Measurements from ENCODE around the gene OSBPL6.

The OSBPL6 gene

DNA sequence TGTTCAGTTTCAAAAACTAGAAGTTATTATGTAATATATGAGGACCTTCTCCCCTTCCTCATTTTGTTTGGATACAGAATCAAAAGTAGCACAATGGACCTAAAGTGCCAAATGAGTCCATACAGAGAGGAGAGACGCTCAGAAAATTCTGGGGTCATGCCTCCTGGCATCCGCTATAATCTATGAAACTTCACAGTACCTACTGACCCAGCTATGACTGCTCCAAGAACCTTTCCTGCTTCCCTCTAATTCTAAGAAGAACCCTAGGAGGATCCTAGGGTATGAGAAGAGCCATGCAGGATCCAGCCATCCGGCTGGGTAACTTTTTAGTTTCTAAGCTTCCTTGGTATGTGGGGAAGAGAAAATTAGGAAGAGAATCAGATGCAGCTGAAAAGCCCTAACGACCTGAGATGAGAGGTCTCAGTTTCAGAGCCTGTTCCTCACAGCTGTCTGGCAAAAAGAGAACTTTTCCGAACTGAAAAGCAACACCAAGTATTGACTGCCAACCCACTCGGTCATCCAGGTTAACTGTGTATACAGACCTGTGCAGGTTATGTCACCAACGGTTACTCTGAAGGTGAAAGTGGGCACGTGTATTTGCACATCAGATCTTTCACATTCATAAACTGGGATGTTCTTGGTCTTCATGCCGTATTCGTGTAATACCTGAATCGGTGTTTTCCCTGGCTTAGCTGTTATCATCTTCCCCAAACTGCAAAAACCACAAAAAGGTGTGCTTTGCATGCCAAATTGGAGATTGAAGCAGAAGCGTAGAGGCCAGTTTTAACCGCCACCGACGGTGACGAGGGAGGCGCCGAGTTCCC, 255.6 kb downstream of the OSBPL6 start:
- ATAC-seq (ENCODE audit: insufficient read depth, low read depth) (no peak), DNase-seq (no peak)
- H3K36me3 ChIP-seq (ENCODE audit: insufficient read depth, low read length), result peaks cover 44% of the 10 kb centered on the region

DNA sequence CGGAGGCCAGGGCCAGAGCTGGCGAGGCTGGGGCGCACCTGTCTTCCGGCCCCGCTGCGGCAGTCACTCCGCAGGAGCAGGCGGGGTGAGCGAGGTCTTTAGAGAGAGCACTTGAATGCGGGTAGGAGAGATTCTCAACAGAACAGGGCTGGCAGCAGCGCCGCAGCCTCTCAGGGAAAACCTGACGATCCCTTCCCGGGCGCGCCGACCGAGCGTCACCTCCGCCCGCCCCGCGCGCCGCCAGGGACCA, 256.1 kb downstream of the OSBPL6 start:
- Histone ChIP-seq H3K27ac (ENCODE audit: low read length) (peak overlapping the region; percentile 95), H3K36me3 (ENCODE audit: insufficient read depth, low read length) (peaks cover 39% of the 10 kb centered on the region), H4K20me1 (ENCODE audit: insufficient read depth, low read length) (peaks cover 19% of the 10 kb centered on the region), H2AFZ (ENCODE audit: low read depth, low read length) (peak overlapping the region; percentile 93), H3K9me3 (ENCODE audit: insufficient read depth, low read length, severe bottlenecking) (no peaks in the 10 kb centered on the region), H3K4me1 (ENCODE audit: insufficient read depth, low read length) (peaks cover 36% of the 10 kb centered on the region), H3K79me2 (ENCODE audit: insufficient read depth, low read length) (peaks cover 38% of the 10 kb centered on the region), H3K4me3 (ENCODE audit: low read depth in 1 of 2, low read length in 2 of 2) (peak overlapping the region; percentile 69 to 71), H3K27me3 (ENCODE audit: insufficient read depth, low read length, poor library complexity) (no peaks in the 10 kb centered on the region), H3K9ac (ENCODE audit: low read depth, low read length) (peak overlapping the region; percentile 89), H3K4me2 (ENCODE audit: insufficient read depth, low read length) (peak overlapping the region; percentile 87)
- TF ChIP-seq EZH2 (IDR thresholded peaks at IDR 0.05; ENCODE audit: borderline replicate concordance, low read depth, low read length, severe bottlenecking), result no peak
- TF ChIP-seq, protein P1, sequence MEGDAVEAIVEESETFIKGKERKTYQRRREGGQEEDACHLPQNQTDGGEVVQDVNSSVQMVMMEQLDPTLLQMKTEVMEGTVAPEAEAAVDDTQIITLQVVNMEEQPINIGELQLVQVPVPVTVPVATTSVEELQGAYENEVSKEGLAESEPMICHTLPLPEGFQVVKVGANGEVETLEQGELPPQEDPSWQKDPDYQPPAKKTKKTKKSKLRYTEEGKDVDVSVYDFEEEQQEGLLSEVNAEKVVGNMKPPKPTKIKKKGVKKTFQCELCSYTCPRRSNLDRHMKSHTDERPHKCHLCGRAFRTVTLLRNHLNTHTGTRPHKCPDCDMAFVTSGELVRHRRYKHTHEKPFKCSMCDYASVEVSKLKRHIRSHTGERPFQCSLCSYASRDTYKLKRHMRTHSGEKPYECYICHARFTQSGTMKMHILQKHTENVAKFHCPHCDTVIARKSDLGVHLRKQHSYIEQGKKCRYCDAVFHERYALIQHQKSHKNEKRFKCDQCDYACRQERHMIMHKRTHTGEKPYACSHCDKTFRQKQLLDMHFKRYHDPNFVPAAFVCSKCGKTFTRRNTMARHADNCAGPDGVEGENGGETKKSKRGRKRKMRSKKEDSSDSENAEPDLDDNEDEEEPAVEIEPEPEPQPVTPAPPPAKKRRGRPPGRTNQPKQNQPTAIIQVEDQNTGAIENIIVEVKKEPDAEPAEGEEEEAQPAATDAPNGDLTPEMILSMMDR (IDR thresholded peaks at IDR 0.05; ENCODE audit: borderline replicate concordance, extremely low read depth, low read length, poor library complexity, severe bottlenecking), result no peak
- ATAC-seq (ENCODE audit: insufficient read depth, low read depth) (no peak), DNase-seq (no peak)

More for the DNA sequence above, 255.6 kb downstream of the OSBPL6 start:
- peaks cover 43% of the 10 kb centered on the region for H3K79me2 ChIP-seq (ENCODE audit: insufficient read depth, low read length)
- H3K4me1 ChIP-seq (ENCODE audit: insufficient read depth, low read length), result peaks cover 36% of the 10 kb centered on the region
- peak overlapping the region; percentile 95 for H3K27ac ChIP-seq (ENCODE audit: low read length)
- H3K27me3 ChIP-seq (ENCODE audit: insufficient read depth, low read length, poor library complexity), result no peaks in the 10 kb centered on the region
- H3K9me3 ChIP-seq (ENCODE audit: insufficient read depth, low read length, severe bottlenecking), result no peaks in the 10 kb centered on the region
- peaks cover 19% of the 10 kb centered on the region for H4K20me1 ChIP-seq (ENCODE audit: insufficient read depth, low read length)
- peak overlapping the region; percentile 69 to 71 for H3K4me3 ChIP-seq (ENCODE audit: low read depth in 1 of 2, low read length in 2 of 2)
- H3K9ac ChIP-seq (ENCODE audit: low read depth, low read length), result peak overlapping the region; percentile 89
- peak overlapping the region; percentile 87 for H3K4me2 ChIP-seq (ENCODE audit: insufficient read depth, low read length)
- peak overlapping the region; percentile 93 for H2AFZ ChIP-seq (ENCODE audit: low read depth, low read length)
- TF ChIP-seq, protein P1 (IDR thresholded peaks at IDR 0.05; ENCODE audit: borderline replicate concordance, extremely low read depth, low read length, poor library complexity, severe bottlenecking), result no peak
- TF ChIP-seq EZH2 (IDR thresholded peaks at IDR 0.05; ENCODE audit: borderline replicate concordance, low read depth, low read length, severe bottlenecking), result no peak

DNA sequence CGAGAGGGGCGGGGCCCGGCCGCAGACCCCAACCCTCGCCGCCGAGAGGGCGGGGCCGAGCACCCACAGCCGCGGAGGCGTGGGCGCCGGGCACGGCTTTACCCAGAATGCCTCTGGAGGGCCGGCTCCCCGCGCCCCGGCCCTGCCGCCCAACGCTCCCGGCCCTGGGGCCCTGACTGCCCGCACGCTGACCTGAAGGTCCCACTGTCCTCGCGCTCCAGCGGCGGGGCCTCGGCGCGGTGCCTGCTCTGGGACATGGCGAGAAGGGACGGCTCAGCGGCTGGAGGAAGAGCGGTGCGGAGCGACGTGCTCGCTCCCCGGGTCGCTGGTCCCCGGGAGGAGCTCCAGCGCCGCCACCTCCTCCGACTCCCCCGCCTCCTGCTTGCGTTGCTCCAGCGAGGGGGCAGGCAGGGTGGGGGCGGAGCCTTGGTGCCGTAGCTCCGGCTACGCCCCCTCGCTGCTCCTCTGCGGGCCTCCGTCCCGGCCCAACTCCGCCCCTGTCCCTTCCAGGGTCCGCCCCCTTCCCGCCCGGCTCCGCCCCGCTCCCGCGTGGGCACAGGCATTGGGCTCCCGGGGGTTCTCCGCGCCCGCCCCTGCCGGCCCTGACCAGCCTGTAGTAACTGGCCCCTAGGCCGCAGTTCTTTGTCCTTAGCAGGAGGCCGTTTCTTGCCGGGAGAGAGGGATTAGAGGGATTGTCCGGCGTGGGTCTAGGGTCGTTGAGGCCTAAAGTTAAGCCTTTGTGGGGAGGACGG, 256.6 kb downstream of the OSBPL6 start, which contains the start of the genes PJVK and PRKRA:
Gene PJVK, plus strand, starts transcription at position 605 of the 752 bp plus-strand sequence. CDS start 2,032 bp downstream, outside the sequence.
Gene PRKRA, minus strand, starts transcription at position 402 of the 752 bp plus-strand sequence. Its CDS starts 145 bp downstream, at position 257.
- Histone ChIP-seq H3K36me3 (ENCODE audit: insufficient read depth, low read length) (peaks cover 35% of the 10 kb centered on the region), H3K79me2 (ENCODE audit: insufficient read depth, low read length) (peaks cover 36% of the 10 kb centered on the region), H3K4me3 (ENCODE audit: low read depth in 1 of 2, low read length in 2 of 2) (peak within 1 kb of the TSS; percentile 69 to 71), H4K20me1 (ENCODE audit: insufficient read depth, low read length) (peaks cover 16% of the 10 kb centered on the region), H3K9ac (ENCODE audit: low read depth, low read length) (peak within 1 kb of the TSS; percentile 89), H2AFZ (ENCODE audit: low read depth, low read length) (peak within 1 kb of the TSS; percentile 93), H3K27ac (ENCODE audit: low read length) (peak within 1 kb of the TSS; percentile 95), H3K4me2 (ENCODE audit: insufficient read depth, low read length) (peak within 1 kb of the TSS; percentile 87), H3K27me3 (ENCODE audit: insufficient read depth, low read length, poor library complexity) (no peaks in the 10 kb centered on the region), H3K9me3 (ENCODE audit: insufficient read depth, low read length, severe bottlenecking) (no peaks in the 10 kb centered on the region), H3K4me1 (ENCODE audit: insufficient read depth, low read length) (peaks cover 36% of the 10 kb centered on the region)
- ATAC-seq (ENCODE audit: insufficient read depth, low read depth) (peak; percentile 87), DNase-seq (peak; percentile 96)
- TF ChIP-seq EZH2 (IDR thresholded peaks at IDR 0.05; ENCODE audit: borderline replicate concordance, low read depth, low read length, severe bottlenecking), result no peak
- TF ChIP-seq, protein P1 (IDR thresholded peaks at IDR 0.05; ENCODE audit: borderline replicate concordance, extremely low read depth, low read length, poor library complexity, severe bottlenecking), result no peak
